ENCODE results near the gene CLTRN. TPM values are rescaled to one million over a fixed set of nuclear protein-coding genes. Genes with fewer than 3 reads are reported as not detected.
"Not testable (repeated sequence)": the region's sequence is repeated elsewhere in the genome, so short reads cannot be mapped to it uniquely, and the experiment has no call there.

The CLTRN gene
- total RNA-seq, 1 experiment from 2014 or later = 1.5 TPM

DNA sequence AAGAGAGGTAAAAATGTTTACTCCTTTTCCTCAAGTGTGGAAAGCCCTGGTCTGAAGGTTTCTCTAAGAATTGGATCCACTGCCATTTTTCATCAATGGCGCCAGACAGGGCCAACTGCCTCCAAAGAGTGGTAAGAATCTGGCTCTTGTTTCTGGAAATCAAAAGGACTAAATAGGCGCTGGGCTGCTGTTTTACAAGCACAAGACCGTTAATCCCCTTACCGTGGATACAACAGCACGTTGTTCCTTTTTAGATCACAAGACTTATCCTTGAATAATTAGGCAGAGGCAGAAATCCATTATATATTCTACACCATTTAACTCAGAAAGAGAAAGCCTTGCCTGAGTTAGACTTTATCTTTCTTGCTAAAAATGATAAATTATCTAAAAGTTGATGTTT, 10.6 kb downstream of the CLTRN start:
- Mint-ChIP-seq H3K27me3 (ENCODE audit: insufficient read depth, unreplicated experiment) (peaks cover 64% of the 10 kb centered on the region), H3K9me3 (ENCODE audit: unreplicated experiment) (no peaks in the 10 kb centered on the region), H3K4me1 (ENCODE audit: insufficient read depth, unreplicated experiment) (no peaks in the 10 kb centered on the region), H3K4me3 (ENCODE audit: unreplicated experiment) (no peak overlapping the region), H3K27ac (ENCODE audit: low read depth, unreplicated experiment) (no peak overlapping the region), H3K36me3 (ENCODE audit: insufficient read depth, unreplicated experiment) (no peaks in the 10 kb centered on the region)
- ChIA-PET POLR2A (interaction anchor here (0.7 kb wide), 2 partner anchors 20 to 1958 kb away, joined by 3 read pairs; no protein-coding TSS in a partner anchor), CTCF (interaction anchor here (1.0 to 1.3 kb wide), 2 partner anchors 60 to 186 kb away, joined by 3 to 4 read pairs; no protein-coding TSS in a partner anchor)
- DNase-seq (ENCODE audit: unreplicated experiment) = no peak
- no TSS peak for BruUV-seq (replicated peaks)
- no peak for TF ChIP-seq CTCF (IDR thresholded peaks at IDR 0.05; ENCODE audit: unreplicated experiment)
- intact Hi-C loops (cut with micrococcal nuclease) = no loop called here

DNA sequence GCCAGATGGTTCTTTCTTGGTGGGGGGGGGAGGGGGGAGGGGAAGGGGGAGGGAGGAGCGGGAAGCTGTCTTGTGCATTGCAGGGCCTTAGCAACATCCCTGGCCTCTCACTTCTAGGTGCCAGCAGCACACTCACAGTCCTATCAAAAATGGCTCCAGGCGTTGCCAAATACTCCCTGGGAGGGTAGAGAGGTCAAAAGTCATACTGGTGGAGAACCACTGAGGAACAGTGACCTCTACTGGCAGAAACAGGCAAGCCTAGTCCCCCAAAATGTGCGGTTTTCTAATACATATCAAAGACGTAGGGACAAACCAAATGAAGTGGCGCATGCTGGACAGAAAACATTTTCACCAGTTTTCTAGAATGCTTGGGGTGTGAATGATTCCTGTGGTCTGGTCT, 17.1 kb downstream of the CLTRN start:
- intact Hi-C loops (cut with micrococcal nuclease); POLR2A ChIA-PET; H3K9me3 Mint-ChIP-seq (ENCODE audit: unreplicated experiment); H3K4me1 Mint-ChIP-seq (ENCODE audit: insufficient read depth, unreplicated experiment); DNase-seq (ENCODE audit: unreplicated experiment); H3K4me3 Mint-ChIP-seq (ENCODE audit: unreplicated experiment); BruUV-seq (replicated peaks); H3K27ac Mint-ChIP-seq (ENCODE audit: low read depth, unreplicated experiment); H3K36me3 Mint-ChIP-seq (ENCODE audit: insufficient read depth, unreplicated experiment): not testable (repeated sequence)
- CTCF ChIA-PET = interaction anchor here (1.5 kb wide), 2 partner anchors 79 to 178 kb away, joined by 9 to 19 read pairs; no protein-coding TSS in a partner anchor
- H3K27me3 Mint-ChIP-seq (ENCODE audit: insufficient read depth, unreplicated experiment) = peaks cover 47% of the 10 kb centered on the region

DNA sequence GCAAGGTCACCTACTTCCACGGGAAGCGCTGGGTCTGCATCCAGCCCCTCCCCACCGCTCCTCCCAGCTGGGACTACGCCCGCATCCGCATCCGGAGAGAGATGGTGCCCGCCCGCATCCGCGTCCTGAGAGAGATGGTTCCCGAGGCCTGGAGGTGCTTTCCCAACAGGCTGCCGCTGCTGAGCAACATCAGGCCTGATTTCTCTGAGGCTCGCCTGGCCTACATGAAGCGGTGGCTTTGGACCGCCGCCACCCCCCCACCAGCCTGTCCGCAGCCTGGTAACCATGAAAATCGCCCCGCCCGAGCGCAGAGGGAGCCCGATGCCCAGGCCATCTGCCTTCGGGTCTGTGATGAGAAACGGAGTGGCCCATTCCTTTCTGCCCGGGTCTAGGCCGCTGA, 18.1 kb downstream of the CLTRN start:
- BruUV-seq (replicated peaks) = no TSS peak
- POLR2A ChIA-PET = no interaction called here
- Mint-ChIP-seq H3K4me1 (ENCODE audit: insufficient read depth, unreplicated experiment) (no peaks in the 10 kb centered on the region), H3K36me3 (ENCODE audit: insufficient read depth, unreplicated experiment) (no peaks in the 10 kb centered on the region), H3K27me3 (ENCODE audit: insufficient read depth, unreplicated experiment) (peaks cover 37% of the 10 kb centered on the region), H3K9me3 (ENCODE audit: unreplicated experiment) (no peaks in the 10 kb centered on the region), H3K27ac (ENCODE audit: low read depth, unreplicated experiment) (no peak overlapping the region), H3K4me3 (ENCODE audit: unreplicated experiment) (no peak overlapping the region)
- CTCF ChIA-PET = interaction anchor here (0.7 to 0.8 kb wide), 2 partner anchors 20 to 298 kb away, joined by 3 read pairs; no protein-coding TSS in a partner anchor
- no peak for TF ChIP-seq CTCF (IDR thresholded peaks at IDR 0.05; ENCODE audit: unreplicated experiment)
- intact Hi-C loops (cut with micrococcal nuclease) = no loop called here
- DNase-seq (ENCODE audit: unreplicated experiment) = no peak

DNA sequence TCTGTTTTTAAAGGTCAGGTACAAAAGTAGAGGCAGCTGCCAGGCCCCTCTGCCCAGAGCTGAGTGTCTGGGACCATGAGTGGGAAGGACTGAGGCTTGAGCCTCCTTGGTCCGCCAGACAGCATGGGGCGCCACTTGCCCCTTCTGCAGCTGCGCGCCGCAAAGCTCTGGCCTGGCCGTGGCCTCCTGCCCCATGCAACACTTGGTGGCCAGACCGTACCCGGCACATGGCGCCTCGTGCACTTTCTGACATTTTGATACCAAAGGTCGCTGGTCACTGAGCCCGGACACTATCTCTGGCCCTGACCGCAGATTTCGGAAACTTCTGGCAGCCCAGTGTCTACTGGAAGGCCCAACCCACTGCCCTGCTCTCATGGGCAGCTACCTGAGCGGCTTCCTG, 18.6 kb downstream of the CLTRN start:
- no peak overlapping the region for H3K27ac Mint-ChIP-seq (ENCODE audit: low read depth, unreplicated experiment)
- no peak overlapping the region for H3K4me3 Mint-ChIP-seq (ENCODE audit: unreplicated experiment)
- TF ChIP-seq CTCF (IDR thresholded peaks at IDR 0.05; ENCODE audit: unreplicated experiment) = no peak
- H3K36me3 Mint-ChIP-seq (ENCODE audit: insufficient read depth, unreplicated experiment) = no peaks in the 10 kb centered on the region
- ChIA-PET POLR2A (no interaction called here), CTCF (interaction anchor here (0.7 to 0.8 kb wide), 2 partner anchors 19 to 297 kb away, joined by 3 read pairs; no protein-coding TSS in a partner anchor)
- no peaks in the 10 kb centered on the region for H3K4me1 Mint-ChIP-seq (ENCODE audit: insufficient read depth, unreplicated experiment)
- no peaks in the 10 kb centered on the region for H3K9me3 Mint-ChIP-seq (ENCODE audit: unreplicated experiment)
- DNase-seq (ENCODE audit: unreplicated experiment) = no peak
- peaks cover 33% of the 10 kb centered on the region for H3K27me3 Mint-ChIP-seq (ENCODE audit: insufficient read depth, unreplicated experiment)
- intact Hi-C loops (cut with micrococcal nuclease) = no loop called here
- no TSS peak for BruUV-seq (replicated peaks)

DNA sequence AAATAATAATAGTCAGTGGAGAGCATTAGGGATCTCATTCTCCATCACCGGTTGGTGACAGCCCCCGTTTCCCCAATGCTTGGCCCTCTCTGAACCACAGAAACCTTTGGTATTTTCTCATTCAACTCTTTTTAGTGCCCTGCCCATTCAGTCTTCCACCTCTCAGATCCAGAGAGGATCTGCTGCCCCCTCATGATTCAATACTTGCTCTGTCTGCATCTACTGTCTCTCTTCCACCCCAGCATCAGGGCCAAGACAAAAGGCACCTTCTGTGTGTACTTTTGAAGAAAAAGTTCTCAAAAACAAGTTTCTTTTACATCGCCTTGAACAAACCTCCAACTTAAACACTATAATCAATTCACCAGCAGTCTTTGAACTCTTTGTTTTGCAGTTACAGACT, 19.3 kb downstream of the CLTRN start:
- Mint-ChIP-seq H3K4me3 (ENCODE audit: unreplicated experiment) (no peak overlapping the region), H3K36me3 (ENCODE audit: insufficient read depth, unreplicated experiment) (no peaks in the 10 kb centered on the region), H3K27me3 (ENCODE audit: insufficient read depth, unreplicated experiment) (peaks cover 33% of the 10 kb centered on the region), H3K4me1 (ENCODE audit: insufficient read depth, unreplicated experiment) (no peaks in the 10 kb centered on the region), H3K9me3 (ENCODE audit: unreplicated experiment) (no peaks in the 10 kb centered on the region), H3K27ac (ENCODE audit: low read depth, unreplicated experiment) (no peak overlapping the region)
- no peak for TF ChIP-seq CTCF (IDR thresholded peaks at IDR 0.05; ENCODE audit: unreplicated experiment)
- intact Hi-C loops (cut with micrococcal nuclease) = no loop called here
- ChIA-PET POLR2A (no interaction called here), CTCF (interaction anchor here (0.8 to 2.3 kb wide), 4 partner anchors 143 to 177 kb away, joined by 3 to 5 read pairs (median 4); no protein-coding TSS in a partner anchor)
- DNase-seq (ENCODE audit: unreplicated experiment) = no peak
- BruUV-seq (replicated peaks) = no TSS peak
